Gastrocnemius medialis (tissue), 4 donors: ENCODE measurements around the gene PPP1R3E.

ENCODE experiments used
- CTCF ChIP-seq, 5 experiments: fragments of 450-650 bp in 3 of 5; fragments of 200-600 bp in 2 of 5; sonication (generic) in 2 of 5; IDR thresholded peaks in 4 of 5; conservative IDR thresholded peaks in 1 of 5; 1 replicate in 4 of 5; 2 replicates in 1 of 5; pipeline ENCODE4 v1.5.1; 2016 to 2019; ENCODE audit warnings: antibody characterized with exemption in 5 of 5, mild to moderate bottlenecking in 3 of 5, moderate library complexity in 3 of 5
- POLR2A ChIP-seq, 2 donors: fragments of 450-650 bp; IDR thresholded peaks; one replicate each; pipeline ENCODE4 v1.6.1; 2017; ENCODE audit warnings: antibody characterized with exemption in 2 of 2, mild to moderate bottlenecking in 2 of 2, moderate library complexity in 2 of 2

DNA sequence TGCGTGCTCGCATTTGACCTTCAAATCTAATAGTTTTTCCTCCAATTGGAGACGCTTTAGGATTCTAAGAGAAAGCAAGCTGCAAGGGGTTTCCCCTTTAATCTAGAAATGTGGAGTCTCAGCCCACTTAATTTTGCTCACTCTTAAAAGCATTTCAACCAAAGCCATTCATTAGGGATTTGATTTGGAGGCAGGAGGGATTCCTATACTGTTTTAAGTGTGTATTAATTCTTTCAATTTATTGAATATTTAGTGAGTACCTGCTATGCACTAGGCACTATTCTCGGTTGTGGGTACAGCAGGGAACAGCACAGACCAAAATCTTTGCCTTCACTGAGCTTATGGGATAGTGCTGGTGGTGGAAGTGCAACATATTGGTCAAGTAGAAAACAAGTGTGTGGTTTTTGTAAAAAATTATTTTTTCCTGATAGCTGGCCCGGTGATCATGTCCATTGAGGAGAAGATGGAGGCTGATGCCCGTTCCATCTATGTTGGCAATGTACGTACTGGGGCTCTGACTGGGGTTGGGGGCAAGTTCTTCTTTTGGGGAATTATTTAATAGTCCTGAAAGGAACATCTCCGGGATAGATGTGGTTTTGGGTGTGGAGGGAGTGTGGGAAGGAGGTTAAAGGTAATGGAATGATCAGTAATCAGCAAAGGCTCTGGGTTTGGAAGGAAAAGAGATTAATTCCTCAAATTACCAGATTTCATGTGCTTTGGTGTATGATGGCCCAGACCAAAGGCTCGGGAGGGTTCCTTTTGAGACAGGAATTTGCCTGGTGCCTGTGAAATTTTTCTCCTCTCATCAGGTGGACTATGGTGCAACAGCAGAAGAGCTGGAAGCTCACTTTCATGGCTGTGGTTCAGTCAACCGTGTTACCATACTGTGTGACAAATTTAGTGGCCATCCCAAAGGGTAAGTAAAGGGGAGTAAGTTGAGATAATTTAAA lies 20.2 kb upstream of the PPP1R3E start:
- TF ChIP-seq CTCF (IDR thresholded peaks at IDR 0.05 in 4 of 5, conservative IDR thresholded peaks at IDR 0.05 in 1 of 5) (no peak), POLR2A (IDR thresholded peaks at IDR 0.05) (no peak)
